ENCODE measurements around the gene GNPTAB. TPM values are rescaled to one million over a fixed set of nuclear protein-coding genes. Genes with fewer than 3 reads are reported as not detected.
A peak's percentile ranks its signal among the peaks of the same experiment; 100 is the strongest.

Gene GNPTAB
- total RNA-seq, 1 donor from 2014 or later: 59.2 TPM

DNA sequence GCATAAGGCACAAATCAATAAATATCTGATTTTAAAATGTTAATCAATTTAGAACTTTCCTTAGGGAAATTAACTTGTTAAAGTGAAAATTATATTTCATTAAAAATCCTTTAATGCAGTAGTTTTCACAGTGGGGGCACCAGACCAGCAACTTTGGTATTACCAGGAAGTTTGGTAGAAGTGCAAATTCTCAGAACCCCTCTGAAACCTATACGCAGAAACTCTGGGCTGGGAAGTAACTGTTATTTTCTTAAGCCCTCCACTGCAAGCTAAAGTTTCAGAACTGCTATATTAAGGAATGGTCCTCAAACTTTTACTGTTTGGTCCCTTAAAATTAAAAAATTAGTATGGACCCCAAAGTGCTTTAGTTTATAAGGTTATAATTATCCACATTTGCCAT lies 35.7 kb downstream of the GNPTAB start:
- Histone ChIP-seq H3K9me3 (no peaks in the 10 kb centered on the region), H3K36me3 (peaks cover 11% of the 10 kb centered on the region), H3K27me3 (ENCODE audit: low read depth) (no peaks in the 10 kb centered on the region), H3K27ac (no peak overlapping the region), H3K4me3 (no peak overlapping the region), H3K4me1 (no peaks in the 10 kb centered on the region)
- TF ChIP-seq, protein P1, sequence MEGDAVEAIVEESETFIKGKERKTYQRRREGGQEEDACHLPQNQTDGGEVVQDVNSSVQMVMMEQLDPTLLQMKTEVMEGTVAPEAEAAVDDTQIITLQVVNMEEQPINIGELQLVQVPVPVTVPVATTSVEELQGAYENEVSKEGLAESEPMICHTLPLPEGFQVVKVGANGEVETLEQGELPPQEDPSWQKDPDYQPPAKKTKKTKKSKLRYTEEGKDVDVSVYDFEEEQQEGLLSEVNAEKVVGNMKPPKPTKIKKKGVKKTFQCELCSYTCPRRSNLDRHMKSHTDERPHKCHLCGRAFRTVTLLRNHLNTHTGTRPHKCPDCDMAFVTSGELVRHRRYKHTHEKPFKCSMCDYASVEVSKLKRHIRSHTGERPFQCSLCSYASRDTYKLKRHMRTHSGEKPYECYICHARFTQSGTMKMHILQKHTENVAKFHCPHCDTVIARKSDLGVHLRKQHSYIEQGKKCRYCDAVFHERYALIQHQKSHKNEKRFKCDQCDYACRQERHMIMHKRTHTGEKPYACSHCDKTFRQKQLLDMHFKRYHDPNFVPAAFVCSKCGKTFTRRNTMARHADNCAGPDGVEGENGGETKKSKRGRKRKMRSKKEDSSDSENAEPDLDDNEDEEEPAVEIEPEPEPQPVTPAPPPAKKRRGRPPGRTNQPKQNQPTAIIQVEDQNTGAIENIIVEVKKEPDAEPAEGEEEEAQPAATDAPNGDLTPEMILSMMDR (IDR thresholded peaks at IDR 0.05): no peak
- intact Hi-C loops (cut with DNase I): no loop called here
- ATAC-seq: no peak
- no peak for DNase-seq

DNA sequence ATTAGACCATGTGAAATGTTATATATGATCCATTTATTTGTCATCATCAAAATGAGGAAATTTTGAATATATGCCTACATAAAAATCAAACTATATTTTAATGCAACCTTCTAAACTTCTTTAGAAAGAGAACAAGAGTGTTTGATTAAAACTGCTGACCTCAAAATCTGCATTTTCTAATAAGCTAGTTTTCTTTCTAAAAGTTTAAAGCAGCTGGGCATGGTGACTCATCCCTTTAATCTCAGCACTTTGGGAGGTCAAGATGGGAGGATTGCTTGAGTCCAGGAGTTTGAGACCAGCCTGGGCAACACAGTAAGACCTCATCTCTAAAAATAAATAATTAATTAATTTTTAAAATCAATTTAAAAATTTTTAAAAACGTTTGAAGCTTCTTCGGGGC lies 36.2 kb downstream of the GNPTAB start:
- no peaks in the 10 kb centered on the region for H3K27me3 ChIP-seq (ENCODE audit: low read depth)
- no peak overlapping the region for H3K27ac ChIP-seq
- H3K4me3 ChIP-seq: no peak overlapping the region
- H3K9me3 ChIP-seq: no peaks in the 10 kb centered on the region
- no peak for DNase-seq
- ATAC-seq: no peak
- TF ChIP-seq, protein P1 (IDR thresholded peaks at IDR 0.05): no peak
- H3K4me1 ChIP-seq: no peaks in the 10 kb centered on the region
- intact Hi-C loops (cut with DNase I): no loop called here
- peaks cover 16% of the 10 kb centered on the region for H3K36me3 ChIP-seq

DNA sequence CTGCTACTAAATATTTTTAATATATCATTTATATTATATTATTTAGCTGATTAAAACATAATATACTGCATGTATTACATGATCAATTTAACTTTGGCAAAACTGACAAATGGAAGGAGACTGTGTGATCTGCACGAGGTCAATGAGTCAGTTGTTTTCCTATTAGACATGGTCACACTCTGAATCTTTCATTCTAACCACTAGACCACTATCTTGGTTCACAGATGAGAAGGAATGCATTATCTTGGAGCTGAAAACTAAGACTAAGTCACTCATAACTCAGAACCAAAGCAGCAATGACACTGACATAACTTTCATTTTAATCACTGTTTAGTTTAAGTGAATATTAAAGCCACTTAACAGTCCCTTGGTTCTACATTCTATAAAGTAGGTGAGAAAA lies 37.4 kb downstream of the GNPTAB start:
- no peak for ATAC-seq
- no peaks in the 10 kb centered on the region for H3K4me1 ChIP-seq
- H3K4me3 ChIP-seq: no peak overlapping the region
- no peaks in the 10 kb centered on the region for H3K27me3 ChIP-seq (ENCODE audit: low read depth)
- H3K9me3 ChIP-seq: no peaks in the 10 kb centered on the region
- DNase-seq: no peak
- TF ChIP-seq, protein P1 (IDR thresholded peaks at IDR 0.05): no peak
- no peak overlapping the region for H3K27ac ChIP-seq
- peaks cover 27% of the 10 kb centered on the region for H3K36me3 ChIP-seq
- intact Hi-C loops (cut with DNase I): no loop called here

DNA sequence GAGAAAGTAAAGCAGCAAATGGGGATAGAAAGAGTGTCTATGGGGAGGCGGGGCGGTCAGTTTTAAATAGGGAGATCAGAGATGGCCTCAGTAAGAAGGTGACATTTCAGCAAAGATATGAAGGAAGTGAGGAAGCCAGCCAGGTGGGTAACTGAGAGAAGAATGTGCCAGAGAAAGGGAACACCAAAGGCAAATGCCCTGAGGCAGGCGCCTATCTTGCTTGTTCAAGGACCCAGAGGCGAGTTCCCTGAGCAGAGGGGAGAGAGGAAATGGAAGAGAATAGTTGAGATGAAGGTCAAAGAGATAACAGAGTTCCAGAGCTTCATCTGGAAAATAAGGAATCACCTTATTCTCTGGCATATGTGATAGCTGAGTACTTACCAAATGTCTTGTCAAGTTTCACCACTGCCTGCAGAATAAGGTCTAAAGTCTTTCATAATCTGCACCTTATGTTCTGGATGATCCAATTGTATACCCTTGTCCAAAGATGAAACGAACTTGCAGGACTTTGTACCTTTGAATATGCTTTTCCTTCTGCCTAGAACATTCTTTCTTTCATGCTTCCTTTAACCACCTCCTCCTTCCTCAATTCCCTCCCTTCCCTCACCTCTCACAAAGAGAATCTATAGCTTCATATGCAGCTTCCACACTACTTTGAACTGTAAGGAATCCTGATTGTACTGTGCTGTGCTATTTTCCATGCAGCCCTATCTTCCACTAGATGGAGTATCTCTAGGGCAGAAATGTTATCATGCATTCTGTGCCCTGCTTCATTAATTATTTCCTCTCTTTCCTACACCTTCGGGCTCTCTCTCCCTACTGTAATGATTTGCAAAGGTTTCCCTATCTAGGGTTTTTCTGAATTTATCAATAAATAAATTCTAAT lies 38.5 kb downstream of the GNPTAB start:
- Histone ChIP-seq H3K27ac (no peak overlapping the region), H3K9me3 (no peaks in the 10 kb centered on the region), H3K4me3 (no peak overlapping the region), H3K27me3 (ENCODE audit: low read depth) (no peaks in the 10 kb centered on the region), H3K4me1 (no peaks in the 10 kb centered on the region), H3K36me3 (peaks cover 38% of the 10 kb centered on the region)
- intact Hi-C loops (cut with DNase I): no loop called here
- TF ChIP-seq, protein P1 (IDR thresholded peaks at IDR 0.05): peak; percentile 20
- ATAC-seq: peak in 1 of 2 donors; percentile 56
- DNase-seq: no peak

DNA sequence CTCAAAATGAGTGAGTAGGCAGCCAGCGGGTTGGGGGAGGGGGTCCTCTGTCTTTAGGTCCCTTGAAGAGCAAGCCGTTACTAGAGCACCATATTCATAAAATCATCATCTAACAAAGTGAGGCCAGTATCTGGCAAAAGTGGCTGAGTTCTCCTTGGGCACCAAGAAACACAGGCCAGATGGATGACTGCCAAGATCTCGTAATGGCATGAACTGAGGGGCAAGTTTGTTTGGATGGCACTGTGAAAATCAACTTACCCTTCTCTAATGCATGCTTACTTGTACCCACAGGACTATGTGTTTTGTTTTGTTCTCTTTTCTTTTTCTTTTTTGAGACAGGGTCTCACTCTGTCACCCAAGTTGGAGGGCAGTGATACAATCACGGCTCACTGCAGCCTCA lies 41.6 kb downstream of the GNPTAB start:
- Histone ChIP-seq H3K27ac (no peak overlapping the region), H3K27me3 (ENCODE audit: low read depth) (no peaks in the 10 kb centered on the region), H3K9me3 (no peaks in the 10 kb centered on the region), H3K36me3 (peaks cover 56% of the 10 kb centered on the region), H3K4me1 (no peaks in the 10 kb centered on the region), H3K4me3 (no peak overlapping the region)
- intact Hi-C loops (cut with DNase I): no loop called here
- TF ChIP-seq, protein P1 (IDR thresholded peaks at IDR 0.05): no peak
- ATAC-seq: no peak
- DNase-seq: no peak
